H1 (cell line): ENCODE data around the gene SRMS. TPM values are rescaled to one million over a fixed set of nuclear protein-coding genes. Genes with fewer than 3 reads are reported as not detected.

Source experiments
- CTCF ChIA-PET: fragments of 300-600 bp; sonication (Branson Sonifier 250); formaldehyde crosslinking; loops from one replicate; lab custom pipeline; 2021; ENCODE audit not compliant: partially characterized antibody; lab: Charles Lee
- POLR2A ChIA-PET: fragments of 300-600 bp; sonication (Branson Sonifier 250); formaldehyde crosslinking; loops from one replicate; lab custom pipeline; 2021; ENCODE audit warnings: inconsistent platforms; ENCODE audit not compliant: partially characterized antibody; lab: Charles Lee
- DNase-seq, 2 experiments: peaks; one replicate each; pipeline versions ENCODE4 v3.0.0 to v3.0.0-alpha.2; 2010 to 2022; ENCODE audit warnings: low spot score in 2 of 2, low read depth in 1 of 2, mixed read lengths in 1 of 2
- FAIRE-seq: peaks from 2 replicates; lab custom pipeline; 2011; peaks lifted over from hg19 to GRCh38; lab: Jason Lieb, UNC
- H2AFZ ChIP-seq: 2 replicates; pipeline ENCODE4 v1.8.1; 2012; ENCODE audit warnings: low read length, inconsistent platforms
- H2AK5ac ChIP-seq: 2 replicates; pipeline ENCODE4 v1.6.1; 2013; ENCODE audit warnings: low read depth, low read length
- H2BK120ac ChIP-seq: replicated peaks from 2 replicates; pipeline ENCODE3; 2013; ENCODE audit warnings: low read depth, low read length, inconsistent platforms
- H2BK12ac ChIP-seq: 2 replicates; pipeline ENCODE4 v1.6.1; 2013; ENCODE audit warnings: low read depth, low read length
- H2BK15ac ChIP-seq: 2 replicates; pipeline ENCODE4 v1.6.1; 2013; ENCODE audit warnings: low read length
- H2BK20ac ChIP-seq: 2 replicates; pipeline ENCODE4 v1.6.1; 2013; ENCODE audit warnings: low read length
- H2BK5ac ChIP-seq: 2 replicates; pipeline ENCODE4 v1.6.1; 2013; ENCODE audit warnings: low read depth, low read length
- H3K14ac ChIP-seq: 2 replicates; pipeline ENCODE4 v1.6.1; 2013; ENCODE audit warnings: inconsistent platforms; ENCODE audit not compliant: insufficient read length
- H3K18ac ChIP-seq: 2 replicates; pipeline ENCODE4 v1.6.1; 2013; ENCODE audit warnings: low read length; ENCODE audit errors: extremely low read depth
- H3K23ac ChIP-seq: 2 replicates; pipeline ENCODE4 v1.6.1; 2013; ENCODE audit warnings: inconsistent platforms; ENCODE audit not compliant: insufficient read length
- H3K23me2 ChIP-seq: 2 replicates; pipeline ENCODE4 v1.6.1; 2013; ENCODE audit warnings: low read depth, low read length
- H3K27ac ChIP-seq: 2 replicates; pipeline ENCODE4 v1.6.1; 2011; ENCODE audit warnings: low read depth, low read length, inconsistent platforms
- H3K27me3 ChIP-seq, 4 experiments: replicated peaks in 1 of 4; 1 replicate in 1 of 4; 2 replicates in 3 of 4; pipeline versions ENCODE4 v1.6.1 to v1.8.1; 2011 to 2013; ENCODE audit warnings: low read length in 3 of 4, mild to moderate bottlenecking in 3 of 4, inconsistent platforms in 2 of 4, mixed read lengths in 2 of 4, moderate library complexity in 1 of 4; ENCODE audit not compliant: control insufficient read depth in 3 of 4, insufficient read depth in 3 of 4; ENCODE audit errors: extremely low read depth in 1 of 4
- H3K36me3 ChIP-seq, 4 experiments: 2 replicates each; pipeline versions ENCODE4 v1.6.1 to v1.8.1; 2011 to 2013; ENCODE audit warnings: mild to moderate bottlenecking in 4 of 4, low read length in 3 of 4, moderate library complexity in 2 of 4, control low read depth in 1 of 4, inconsistent platforms in 1 of 4; ENCODE audit not compliant: insufficient read depth in 4 of 4, control insufficient read depth in 2 of 4
- H3K4ac ChIP-seq: replicated peaks from 2 replicates; pipeline ENCODE3; 2013; ENCODE audit warnings: low read length, low read depth, mixed read lengths, inconsistent platforms; ENCODE audit not compliant: insufficient read length
- H3K4me1 ChIP-seq, 4 experiments: replicated peaks in 1 of 4; 1 replicate in 1 of 4; 2 replicates in 3 of 4; pipeline versions ENCODE4 v1.6.1 to v1.8.1; 2011 to 2013; ENCODE audit warnings: low read length in 3 of 4, inconsistent platforms in 2 of 4, mixed read lengths in 1 of 4; ENCODE audit not compliant: insufficient read depth in 4 of 4, control insufficient read depth in 3 of 4
- H3K4me2 ChIP-seq, 2 experiments: 2 replicates each; pipeline versions ENCODE4 v1.6.1 to v1.8.1; 2011 to 2013; ENCODE audit warnings: low read depth in 2 of 2, low read length in 2 of 2, control low read depth in 1 of 2, inconsistent platforms in 1 of 2, mild to moderate bottlenecking in 1 of 2; ENCODE audit not compliant: insufficient read depth in 1 of 2
- H3K4me3 ChIP-seq, 4 experiments: fragments of 200-600, 300-600 bp in 1 of 4; sonication (generic), shearing (Covaris generic), sonication (Bioruptor Twin) in 1 of 4; 2 replicates each; pipeline versions ENCODE4 v1.5.1 to v1.8.1; 2011 to 2016; ENCODE audit warnings: low read length in 4 of 4, low read depth in 3 of 4, control low read depth in 2 of 4, inconsistent platforms in 2 of 4, mild to moderate bottlenecking in 2 of 4, mixed read lengths in 1 of 4, moderate library complexity in 1 of 4; ENCODE audit not compliant: insufficient read depth in 2 of 4; ENCODE audit errors: extremely low read depth in 1 of 4
- H3K56ac ChIP-seq: replicated peaks from 2 replicates; pipeline ENCODE3; 2013; ENCODE audit warnings: low read depth, mild to moderate bottlenecking, mixed read lengths, low read length, inconsistent platforms; ENCODE audit not compliant: insufficient read length
- H3K79me1 ChIP-seq: 2 replicates; pipeline ENCODE4 v1.6.1; 2013; ENCODE audit warnings: low read depth, low read length, control low read depth
- H3K79me2 ChIP-seq, 2 experiments: 2 replicates each; pipeline versions ENCODE4 v1.6.1 to v1.8.1; 2012 to 2013; ENCODE audit warnings: low read length in 2 of 2, mild to moderate bottlenecking in 2 of 2, inconsistent platforms in 1 of 2; ENCODE audit not compliant: insufficient read depth in 2 of 2, control insufficient read depth in 1 of 2
- H3K9ac ChIP-seq, 4 experiments: replicated peaks in 1 of 4; 1 replicate in 1 of 4; 2 replicates in 3 of 4; pipeline versions ENCODE4 v1.6.1 to v1.8.1; 2011 to 2013; ENCODE audit warnings: low read depth in 3 of 4, low read length in 3 of 4, control low read depth in 2 of 4, mild to moderate bottlenecking in 2 of 4, moderate library complexity in 2 of 4, inconsistent platforms in 1 of 4; ENCODE audit errors: extremely low read depth in 1 of 4
- H3K9me3 ChIP-seq, 2 experiments: 2 replicates each; pipeline versions ENCODE4 v1.6.1 to v1.8.1; 2012 to 2013; ENCODE audit warnings: mild to moderate bottlenecking in 2 of 2, moderate library complexity in 2 of 2, control low read depth in 1 of 2, inconsistent platforms in 1 of 2, low read depth in 1 of 2, low read length in 1 of 2, mixed read lengths in 1 of 2; ENCODE audit not compliant: insufficient read depth in 2 of 2
- H4K20me1 ChIP-seq, 2 experiments: replicated peaks in 1 of 2; 2 replicates each; pipeline versions ENCODE3 to v1.8.1; 2011 to 2013; ENCODE audit warnings: inconsistent platforms in 2 of 2, low read length in 2 of 2, mild to moderate bottlenecking in 1 of 2; ENCODE audit not compliant: insufficient read depth in 2 of 2, control insufficient read depth in 1 of 2
- H4K5ac ChIP-seq: 2 replicates; pipeline ENCODE4 v1.6.1; 2013; ENCODE audit warnings: low read length, low read depth, mixed read lengths, inconsistent platforms; ENCODE audit not compliant: insufficient read length
- H4K8ac ChIP-seq: 2 replicates; pipeline ENCODE4 v1.8.0; 2013; ENCODE audit warnings: mild to moderate bottlenecking, moderate library complexity, low read length, inconsistent platforms; ENCODE audit not compliant: insufficient read depth; ENCODE audit errors: extremely low read depth
- H4K91ac ChIP-seq: replicated peaks from 2 replicates; pipeline ENCODE3; 2013; ENCODE audit warnings: low read length, mixed read lengths, inconsistent platforms; ENCODE audit not compliant: insufficient read length
- HDAC2 ChIP-seq, 2 experiments: fragments of 300-600 bp in 1 of 2; sonication (generic) in 1 of 2; IDR thresholded peaks; 2 replicates each; pipeline ENCODE4 v1.6.1; 2011 to 2012; ENCODE audit warnings: low read depth in 2 of 2, low read length in 2 of 2, mild to moderate bottlenecking in 2 of 2, moderate library complexity in 2 of 2, borderline replicate concordance in 1 of 2, inconsistent platforms in 1 of 2
- ZNF274 ChIP-seq: IDR thresholded peaks from 2 replicates; pipeline ENCODE4 v1.7.0; 2012; ENCODE audit warnings: low read length, borderline replicate concordance; ENCODE audit errors: extremely low read depth
- WGBS, 2 experiments: shearing (Covaris generic) in 1 of 2; methylation state at CpG; one replicate each; pipeline versions ENCODE4 v1.1.6 to v1.1.7; 2013 to 2015; ENCODE audit warnings: low lambda C conversion rate in 2 of 2, mixed read lengths in 2 of 2, inconsistent platforms in 1 of 2, low coverage in 1 of 2, missing lambda C conversion rate in 1 of 2; ENCODE audit not compliant: insufficient replicate concordance in 2 of 2, insufficient coverage in 1 of 2, insufficient read length in 1 of 2; ENCODE audit errors: extremely low coverage in 1 of 2, missing lambda C conversion rate in 1 of 2; 5-methylcytosine and 5-hydroxymethylcytosine counted together
- polyA plus RNA-seq, 7 experiments: library from polyadenylated mRNA; depleted of rRNA in 3 of 7; stranded (reverse) in 5 of 7; unstranded in 2 of 7; fragments of >200 nt in 5 of 7; fragments of 200-250 nt in 2 of 7; gene quantifications; 1 replicate in 5 of 7; 2 replicates in 1 of 7; 4 replicates in 1 of 7; pipeline versions ENCODE4 v1.2.1 to v1.2.3, GENCODE V29; 2011 to 2013; ENCODE audit warnings: missing spikeins in 2 of 7, mixed read lengths in 2 of 7
- total RNA-seq: library from RNA; stranded (reverse); fragmentation: NEBNext Ultra II Directional; extraction: Animal tissue kit (Norgen Biotek cat#: 25700); gene quantifications from 2 replicates; pipeline ENCODE4 v1.2.1, GENCODE V29; 2021
- TF ChIP-seq, protein P1 (sequence below), 3 experiments: IDR thresholded peaks; 1 replicate in 2 of 3; 2 replicates in 1 of 3; pipeline versions ENCODE4 v1.5.1 to v1.6.1; 2011; ENCODE audit warnings: low read length in 3 of 3, mild to moderate bottlenecking in 3 of 3, inconsistent platforms in 2 of 3, low read depth in 1 of 3, moderate library complexity in 1 of 3; ENCODE audit not compliant: insufficient read depth in 1 of 3; ENCODE audit errors: control extremely low read depth in 1 of 3

SRMS gene
- total and polyA plus RNA-seq, 2 of the 8 experiments (the other 6 are each of a cell fraction or from before 2014, with no cell fraction given): 0.39 to 0.76 TPM

GRCh38 chr20:63538204-63539091 is 9.1 kb downstream of the SRMS start:
- Histone ChIP-seq H3K4ac (no peak overlapping the region), H4K8ac (0 out of 2 replicates have a peak overlapping the region, but pooled peaks have one; percentile 22), H2AK5ac (no peak overlapping the region), H3K23me2 (no peaks in the 10 kb centered on the region), H3K9me3 (no peaks in the 10 kb centered on the region), H3K14ac (no peak overlapping the region), H3K36me3 (no peaks in the 10 kb centered on the region), H3K27ac (no peak overlapping the region), H3K9ac (no peak overlapping the region), H3K4me1 (peaks cover 0 to 23% (median 3%) of the 10 kb centered on the region in 4 experiments; a peak in 5 of 7 replicates), H3K18ac (0 out of 2 replicates have a peak overlapping the region, but pooled peaks have one; percentile 51), H3K4me3 (peak overlapping the region in 1 of 4 experiments; percentile 48; a peak in 2 of 8 replicates), H3K23ac (no peak overlapping the region), H3K56ac (no peak overlapping the region), H2AFZ (no peak overlapping the region), H3K79me1 (no peaks in the 10 kb centered on the region), H3K27me3 (no peaks in the 10 kb centered on the region), H2BK12ac (peak overlapping the region; percentile 75; the same call in 1 of the 2 replicates), H2BK5ac (no peak overlapping the region), H2BK15ac (no peak overlapping the region), H4K91ac (no peak overlapping the region), H2BK20ac (0 out of 2 replicates have a peak overlapping the region, but pooled peaks have one; percentile 61), H4K5ac (peak overlapping the region; percentile 29), H3K79me2 (no peaks in the 10 kb centered on the region), H3K4me2 (peak overlapping the region in 1 of 2 experiments; percentile 67; a peak in 2 of 4 replicates), H2BK120ac (no peak overlapping the region), H4K20me1 (no peaks in the 10 kb centered on the region)
- 74% methylated on average over 17 of the region's 27 CpGs; no CpG with 5 or more reads in 1 of the 2 experiments for whole genome bisulfite sequencing, 2 experiments
- ChIA-PET POLR2A (interaction anchor here (1.1 to 3.7 kb wide), 4 partner anchors 16 to 104 kb away, joined by 4 to 26 read pairs (median 4); partner anchors contain the start of gene PPDPF), CTCF (interaction anchor here (0.5 to 4.8 kb wide), 66 partner anchors 8 to 638 kb away, joined by 3 to 23 read pairs (median 4); partner anchors contain the start of genes CHRNA4, FNDC11, HELZ2 and LIME1)
- FAIRE-seq (no peak), DNase-seq (no peak)
- TF ChIP-seq, protein P1, sequence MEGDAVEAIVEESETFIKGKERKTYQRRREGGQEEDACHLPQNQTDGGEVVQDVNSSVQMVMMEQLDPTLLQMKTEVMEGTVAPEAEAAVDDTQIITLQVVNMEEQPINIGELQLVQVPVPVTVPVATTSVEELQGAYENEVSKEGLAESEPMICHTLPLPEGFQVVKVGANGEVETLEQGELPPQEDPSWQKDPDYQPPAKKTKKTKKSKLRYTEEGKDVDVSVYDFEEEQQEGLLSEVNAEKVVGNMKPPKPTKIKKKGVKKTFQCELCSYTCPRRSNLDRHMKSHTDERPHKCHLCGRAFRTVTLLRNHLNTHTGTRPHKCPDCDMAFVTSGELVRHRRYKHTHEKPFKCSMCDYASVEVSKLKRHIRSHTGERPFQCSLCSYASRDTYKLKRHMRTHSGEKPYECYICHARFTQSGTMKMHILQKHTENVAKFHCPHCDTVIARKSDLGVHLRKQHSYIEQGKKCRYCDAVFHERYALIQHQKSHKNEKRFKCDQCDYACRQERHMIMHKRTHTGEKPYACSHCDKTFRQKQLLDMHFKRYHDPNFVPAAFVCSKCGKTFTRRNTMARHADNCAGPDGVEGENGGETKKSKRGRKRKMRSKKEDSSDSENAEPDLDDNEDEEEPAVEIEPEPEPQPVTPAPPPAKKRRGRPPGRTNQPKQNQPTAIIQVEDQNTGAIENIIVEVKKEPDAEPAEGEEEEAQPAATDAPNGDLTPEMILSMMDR (IDR thresholded peaks at IDR 0.05; ENCODE audit: control extremely low read depth in 1 of 3, insufficient read depth in 1 of 3, low read depth in 1 of 3, low read length in 3 of 3): peak in 2 of 3 experiments; percentile 40 to 47; a peak in 3 of 4 replicates
- TF ChIP-seq HDAC2 (IDR thresholded peaks at IDR 0.05; ENCODE audit: borderline replicate concordance in 1 of 2, low read depth in 2 of 2, low read length in 2 of 2) (peak in 1 of 2 experiments; percentile 40; a peak in 1 of 4 replicates), ZNF274 (no peak)
